ENCODE measurements around the gene CDKAL1.

DNA sequence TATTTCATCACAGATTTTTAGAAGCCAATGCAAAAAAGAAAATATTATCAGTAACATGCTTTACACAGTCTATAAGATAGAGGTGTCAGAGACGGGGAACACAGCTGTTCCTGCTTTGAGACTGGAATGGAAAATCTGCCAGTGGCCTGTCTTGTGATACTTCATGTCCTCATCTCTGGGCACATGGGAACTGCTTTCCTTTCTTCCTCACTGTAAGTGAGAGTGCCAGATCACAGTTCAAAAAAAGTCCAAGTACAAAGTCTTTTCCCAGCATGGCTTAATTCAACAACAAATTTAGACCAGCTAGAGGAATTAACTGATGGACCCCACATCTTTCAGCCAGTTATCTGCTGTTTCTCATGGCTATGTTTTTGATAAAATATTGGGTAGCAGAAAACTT, 490.4 kb downstream of the CDKAL1 start:
- TF ChIP-seq, protein P1, sequence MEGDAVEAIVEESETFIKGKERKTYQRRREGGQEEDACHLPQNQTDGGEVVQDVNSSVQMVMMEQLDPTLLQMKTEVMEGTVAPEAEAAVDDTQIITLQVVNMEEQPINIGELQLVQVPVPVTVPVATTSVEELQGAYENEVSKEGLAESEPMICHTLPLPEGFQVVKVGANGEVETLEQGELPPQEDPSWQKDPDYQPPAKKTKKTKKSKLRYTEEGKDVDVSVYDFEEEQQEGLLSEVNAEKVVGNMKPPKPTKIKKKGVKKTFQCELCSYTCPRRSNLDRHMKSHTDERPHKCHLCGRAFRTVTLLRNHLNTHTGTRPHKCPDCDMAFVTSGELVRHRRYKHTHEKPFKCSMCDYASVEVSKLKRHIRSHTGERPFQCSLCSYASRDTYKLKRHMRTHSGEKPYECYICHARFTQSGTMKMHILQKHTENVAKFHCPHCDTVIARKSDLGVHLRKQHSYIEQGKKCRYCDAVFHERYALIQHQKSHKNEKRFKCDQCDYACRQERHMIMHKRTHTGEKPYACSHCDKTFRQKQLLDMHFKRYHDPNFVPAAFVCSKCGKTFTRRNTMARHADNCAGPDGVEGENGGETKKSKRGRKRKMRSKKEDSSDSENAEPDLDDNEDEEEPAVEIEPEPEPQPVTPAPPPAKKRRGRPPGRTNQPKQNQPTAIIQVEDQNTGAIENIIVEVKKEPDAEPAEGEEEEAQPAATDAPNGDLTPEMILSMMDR (IDR thresholded peaks at IDR 0.05; ENCODE audit: insufficient read depth, low read length): no peak
- TF ChIP-seq, protein P2, sequence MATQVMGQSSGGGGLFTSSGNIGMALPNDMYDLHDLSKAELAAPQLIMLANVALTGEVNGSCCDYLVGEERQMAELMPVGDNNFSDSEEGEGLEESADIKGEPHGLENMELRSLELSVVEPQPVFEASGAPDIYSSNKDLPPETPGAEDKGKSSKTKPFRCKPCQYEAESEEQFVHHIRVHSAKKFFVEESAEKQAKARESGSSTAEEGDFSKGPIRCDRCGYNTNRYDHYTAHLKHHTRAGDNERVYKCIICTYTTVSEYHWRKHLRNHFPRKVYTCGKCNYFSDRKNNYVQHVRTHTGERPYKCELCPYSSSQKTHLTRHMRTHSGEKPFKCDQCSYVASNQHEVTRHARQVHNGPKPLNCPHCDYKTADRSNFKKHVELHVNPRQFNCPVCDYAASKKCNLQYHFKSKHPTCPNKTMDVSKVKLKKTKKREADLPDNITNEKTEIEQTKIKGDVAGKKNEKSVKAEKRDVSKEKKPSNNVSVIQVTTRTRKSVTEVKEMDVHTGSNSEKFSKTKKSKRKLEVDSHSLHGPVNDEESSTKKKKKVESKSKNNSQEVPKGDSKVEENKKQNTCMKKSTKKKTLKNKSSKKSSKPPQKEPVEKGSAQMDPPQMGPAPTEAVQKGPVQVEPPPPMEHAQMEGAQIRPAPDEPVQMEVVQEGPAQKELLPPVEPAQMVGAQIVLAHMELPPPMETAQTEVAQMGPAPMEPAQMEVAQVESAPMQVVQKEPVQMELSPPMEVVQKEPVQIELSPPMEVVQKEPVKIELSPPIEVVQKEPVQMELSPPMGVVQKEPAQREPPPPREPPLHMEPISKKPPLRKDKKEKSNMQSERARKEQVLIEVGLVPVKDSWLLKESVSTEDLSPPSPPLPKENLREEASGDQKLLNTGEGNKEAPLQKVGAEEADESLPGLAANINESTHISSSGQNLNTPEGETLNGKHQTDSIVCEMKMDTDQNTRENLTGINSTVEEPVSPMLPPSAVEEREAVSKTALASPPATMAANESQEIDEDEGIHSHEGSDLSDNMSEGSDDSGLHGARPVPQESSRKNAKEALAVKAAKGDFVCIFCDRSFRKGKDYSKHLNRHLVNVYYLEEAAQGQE (IDR thresholded peaks at IDR 0.05; ENCODE audit: insufficient replicate concordance, low read depth): no peak
- no peak for TF ChIP-seq POLR2AphosphoS5 (IDR thresholded peaks at IDR 0.05; ENCODE audit: low read depth)
